Tongue (tissue), 2 donors: Measurements from ENCODE around the gene ROCK2. TPM values are rescaled to one million over a fixed set of nuclear protein-coding genes. Genes with fewer than 3 reads are reported as not detected.
"Not testable (repeated sequence)": the region's sequence is repeated elsewhere in the genome, so short reads cannot be mapped to it uniquely, and the experiment has no call there.

ENCODE experiments used
- DNase-seq: peaks from one replicate; pipeline ENCODE4 v3.0.0-alpha.2; 2015
- total RNA-seq: library from RNA; depleted of rRNA; stranded (reverse); fragments of >200 nt; gene quantifications from one replicate; pipeline ENCODE4 v1.2.3, GENCODE V29; 2014

Gene ROCK2
- total RNA-seq, 1 donor from 2014 or later, result 89.4 TPM

- peak; percentile 29 for DNase-seq
Observed at GRCh38 chr2:11177871-11178690, 166.4 kb downstream of the ROCK2 start.

- no peak for DNase-seq
Observed at GRCh38 chr2:11175293-11175795, 169.1 kb downstream of the ROCK2 start.

- DNase-seq, result no peak
Observed at GRCh38 chr2:11174222-11174621, 170.2 kb downstream of the ROCK2 start.

- no peak for DNase-seq
Observed at GRCh38 chr2:11169333-11169732, 175.1 kb downstream of the ROCK2 start.

GRCh38 chr2:11168488-11168887, 175.9 kb downstream of the ROCK2 start:
- DNase-seq, result no peak

- no peak for DNase-seq
Observed at GRCh38 chr2:11166476-11166875, 178.0 kb downstream of the ROCK2 start.

GRCh38 chr2:11165046-11165445, 179.4 kb downstream of the ROCK2 start:
- DNase-seq, result not testable (repeated sequence)

GRCh38 chr2:11163439-11164317, 180.8 kb downstream of the ROCK2 start:
- no peak for DNase-seq

GRCh38 chr2:11161747-11162146, 182.7 kb downstream of the ROCK2 start:
- no peak for DNase-seq

- no peak for DNase-seq
Observed at GRCh38 chr2:11160731-11161455, 183.5 kb downstream of the ROCK2 start.

- DNase-seq, result no peak
Observed at GRCh38 chr2:11160256-11160655, 184.2 kb downstream of the ROCK2 start.

- no peak for DNase-seq
Observed at GRCh38 chr2:11159574-11160170, 184.8 kb downstream of the ROCK2 start.

GRCh38 chr2:11158916-11159573, 185.4 kb downstream of the ROCK2 start:
- no peak for DNase-seq

GRCh38 chr2:11157731-11158130, 186.7 kb downstream of the ROCK2 start:
- no peak for DNase-seq

GRCh38 chr2:11157296-11157695, 187.1 kb downstream of the ROCK2 start:
- DNase-seq, result no peak

GRCh38 chr2:11156396-11157075, 187.9 kb downstream of the ROCK2 start:
- DNase-seq, result no peak

GRCh38 chr2:11155381-11156035, 188.9 kb downstream of the ROCK2 start, which contains the start of gene SLC66A3:
SLC66A3 (plus strand) TSS chr2:11155467; CDS start chr2:11155547, 80 bp downstream.
- no peak for DNase-seq

- DNase-seq, result peak; percentile 99
Observed at GRCh38 chr2:11154923-11155380, 189.5 kb downstream of the ROCK2 start.

- no peak for DNase-seq
Observed at GRCh38 chr2:11154016-11154922, 190.2 kb downstream of the ROCK2 start.
